CD14-positive monocyte (primary cell): ENCODE data around the gene SLC19A2. TPM values are rescaled to one million over a fixed set of nuclear protein-coding genes. Genes with fewer than 3 reads are reported as not detected.
"Not testable (repeated sequence)": the region's sequence is repeated elsewhere in the genome, so short reads cannot be mapped to it uniquely, and the experiment has no call there.

Experiments used
- DNase-seq, 3 donors: peaks; one replicate each; pipeline ENCODE4 v3.0.0-alpha.2; 2011 to 2022
- H2AFZ ChIP-seq: 2 replicates; pipeline ENCODE4 v1.6.0; 2012; ENCODE audit warnings: mild to moderate bottlenecking, low read depth, low read length, inconsistent platforms; ENCODE audit not compliant: insufficient read depth, poor library complexity, severe bottlenecking
- H3K27ac ChIP-seq, 2 donors: 1 replicate in 1 of 2; 2 replicates in 1 of 2; pipeline ENCODE4 v1.5.1; 2012 to 2013; ENCODE audit warnings: low read length in 2 of 2, control low read depth in 1 of 2, inconsistent platforms in 1 of 2, low read depth in 1 of 2, mild to moderate bottlenecking in 1 of 2
- H3K27me3 ChIP-seq, 2 donors: one replicate each; pipeline versions ENCODE4 v1.6.0 to v1.6.1; 2011 to 2013; ENCODE audit warnings: low read length in 2 of 2; ENCODE audit not compliant: control insufficient read depth in 2 of 2, insufficient read depth in 2 of 2
- H3K36me3 ChIP-seq, 2 donors: replicated peaks in 1 of 2; 1 replicate in 1 of 2; 2 replicates in 1 of 2; pipeline versions ENCODE4 v1.5.1 to v1.6.1; 2012 to 2013; ENCODE audit warnings: low read length in 2 of 2, control low read depth in 1 of 2, inconsistent platforms in 1 of 2, mild to moderate bottlenecking in 1 of 2; ENCODE audit not compliant: insufficient read depth in 2 of 2, control insufficient read depth in 1 of 2
- H3K4me1 ChIP-seq, 2 donors: 1 replicate in 1 of 2; 2 replicates in 1 of 2; pipeline versions ENCODE4 v1.5.1 to v1.6.1; 2012 to 2013; ENCODE audit warnings: low read length in 2 of 2, control low read depth in 1 of 2, inconsistent platforms in 1 of 2, mild to moderate bottlenecking in 1 of 2, moderate library complexity in 1 of 2; ENCODE audit not compliant: insufficient read depth in 2 of 2, control insufficient read depth in 1 of 2
- H3K4me2 ChIP-seq: replicated peaks from 2 replicates; pipeline ENCODE3; 2012; ENCODE audit warnings: low read length, moderate library complexity, mild to moderate bottlenecking; ENCODE audit not compliant: poor library complexity, severe bottlenecking; ENCODE audit errors: extremely low read depth
- H3K4me3 ChIP-seq, 3 experiments: fragments of 200-600 bp in 1 of 3; sonication (generic) in 1 of 3; replicated peaks in 1 of 3; 1 replicate in 2 of 3; 2 replicates in 1 of 3; pipeline ENCODE4 v1.5.1; 2011 to 2013; ENCODE audit warnings: low read length in 3 of 3, mild to moderate bottlenecking in 3 of 3, control low read depth in 2 of 3, low read depth in 2 of 3, inconsistent platforms in 1 of 3, moderate library complexity in 1 of 3
- H3K79me2 ChIP-seq: 2 replicates; pipeline ENCODE4 v1.6.0; 2012; ENCODE audit warnings: mild to moderate bottlenecking, control low read depth, inconsistent platforms, low read length, moderate library complexity; ENCODE audit not compliant: insufficient read depth
- H3K9ac ChIP-seq: 2 replicates; pipeline ENCODE4 v1.6.0; 2017; ENCODE audit warnings: low read length, mild to moderate bottlenecking; ENCODE audit not compliant: insufficient read depth, poor library complexity, severe bottlenecking
- H3K9me3 ChIP-seq, 2 donors: replicated peaks in 1 of 2; 1 replicate in 1 of 2; 2 replicates in 1 of 2; pipeline versions ENCODE4 v1.5.1 to v1.6.1; 2012 to 2013; ENCODE audit warnings: low read length in 2 of 2, control low read depth in 1 of 2; ENCODE audit not compliant: control insufficient read depth in 1 of 2, insufficient read depth in 1 of 2
- H4K20me1 ChIP-seq: 2 replicates; pipeline ENCODE4 v1.6.0; 2012; ENCODE audit warnings: mild to moderate bottlenecking, low read length, control low read depth, moderate library complexity; ENCODE audit not compliant: insufficient read depth
- H3K27ac Mint-ChIP-seq, 7 donors: one replicate each; pipeline ENCODE4 v1.8.0; 2020; ENCODE audit warnings: mild to moderate bottlenecking in 7 of 7, mixed read lengths in 7 of 7, moderate library complexity in 6 of 7, inconsistent platforms in 2 of 7
- H3K27me3 Mint-ChIP-seq, 3 donors: one replicate each; pipeline ENCODE4 v1.8.0; 2021 to 2022; ENCODE audit warnings: low read depth in 3 of 3, mild to moderate bottlenecking in 3 of 3, mixed read lengths in 3 of 3, moderate library complexity in 3 of 3, inconsistent platforms in 1 of 3
- H3K36me3 Mint-ChIP-seq, 2 donors: one replicate each; pipeline ENCODE4 v1.8.0; 2020; ENCODE audit warnings: mixed read lengths in 2 of 2, inconsistent platforms in 1 of 2, mild to moderate bottlenecking in 1 of 2
- H3K4me1 Mint-ChIP-seq: one replicate; pipeline ENCODE4 v1.8.0; 2020; ENCODE audit warnings: mild to moderate bottlenecking, mixed read lengths
- H3K4me3 Mint-ChIP-seq, 2 donors: one replicate each; pipeline ENCODE4 v1.8.0; 2020; ENCODE audit warnings: mild to moderate bottlenecking in 2 of 2, mixed read lengths in 2 of 2, moderate library complexity in 1 of 2
- H3K9me3 Mint-ChIP-seq, 7 donors: one replicate each; pipeline ENCODE4 v1.8.0; 2020 to 2022; ENCODE audit warnings: mixed read lengths in 7 of 7, mild to moderate bottlenecking in 6 of 7, moderate library complexity in 6 of 7, inconsistent platforms in 2 of 7
- CTCF ChIP-seq: fragments of 200-600 bp; IDR thresholded peaks from one replicate; pipeline ENCODE4 v1.8.0; 2022; ENCODE audit warnings: antibody characterized with exemption, mild to moderate bottlenecking
- WGBS: methylation state at CpG from one replicate; pipeline ENCODE4 v1.1.5; 2013; ENCODE audit warnings: missing lambda C conversion rate; ENCODE audit not compliant: insufficient coverage; 5-methylcytosine and 5-hydroxymethylcytosine counted together
- intact Hi-C, 2 donors: fragments of 100-400 bp; cut with micrococcal nuclease; formaldehyde crosslinking; loops; one replicate each; pipeline versions ENCODE4 v1.15.0 to v1.15.1; 2023
- polyA minus RNA-seq: library from RNA; depleted of rRNA, polyadenylated mRNA; stranded (reverse); fragments of >200 nt; gene quantifications from 2 replicates; pipeline ENCODE4 v1.2.3, GENCODE V29; 2012
- polyA plus RNA-seq, 3 donors: library from polyadenylated mRNA; depleted of rRNA in 1 of 3; unstranded in 2 of 3; stranded (reverse) in 1 of 3; fragments of 300-500 nt in 2 of 3; fragments of >200 nt in 1 of 3; fragmentation: Illumina TruSeq in 2 of 3; gene quantifications; 1 replicate in 2 of 3; 2 replicates in 1 of 3; pipeline ENCODE4 v1.2.3, GENCODE V29; 2012 to 2021
- total RNA-seq, 12 experiments: library from RNA in 1 of 12; stranded (reverse) in 1 of 12; fragments of 120-200 nt in 1 of 12; gene quantifications; one replicate each; pipeline ENCODE4 v1.2.4 and lab custom pipeline; 2013 to 2026; ENCODE audit warnings: mixed read lengths in 6 of 12, inconsistent platforms in 1 of 12

SLC19A2 gene
- total RNA-seq (2013), result 3.8 TPM
- 1 to 10 TPM in 1 of 3 donors, under 1 TPM in 2; 0.52 to 3.2 (median 0.81) TPM for polyA plus RNA-seq
- polyA minus RNA-seq, result 4.9 and 6.0 TPM in 2 replicates
- total RNA-seq (lab: John Stamatoyannopoulos, UW), result 27.1 to 71.2 (median 52.3) reads per million in 11 experiments

GRCh38 chr1:169485431-169486280 is at the start of gene SLC19A2:
TSS of gene SLC19A2 (minus strand) at chr1:169485944. CDS start at chr1:169485766, 178 bp downstream.
- H2AFZ ChIP-seq, result peak within 1 kb of the TSS; percentile 77
- H3K36me3 Mint-ChIP-seq, result peaks cover 2 to 5% of the 10 kb centered on the region in 2 donors
- H3K4me1 Mint-ChIP-seq, result peaks cover 37% of the 10 kb centered on the region
- no peak for TF ChIP-seq CTCF
- no peaks in the 10 kb centered on the region for H3K27me3 ChIP-seq
- peaks cover 0 to 2% (median 0%) of the 10 kb centered on the region in 7 donors for H3K9me3 Mint-ChIP-seq
- no peaks in the 10 kb centered on the region for H3K9me3 ChIP-seq
- peak within 1 kb of the TSS; percentile 89 to 97 (median 93) for H3K27ac Mint-ChIP-seq
- peak within 1 kb of the TSS; percentile 56 to 79 (median 70) for H3K4me3 ChIP-seq
- peaks cover 31 to 36% of the 10 kb centered on the region in 2 donors for H3K4me1 ChIP-seq
- peak within 1 kb of the TSS; percentile 95 to 98 for H3K4me3 Mint-ChIP-seq
- H3K4me2 ChIP-seq, result peak within 1 kb of the TSS; percentile 82
- no peaks in the 10 kb centered on the region for H3K36me3 ChIP-seq
- H3K79me2 ChIP-seq, result peaks cover 29% of the 10 kb centered on the region
- H3K27ac ChIP-seq, result peak within 1 kb of the TSS; percentile 83 to 87
- WGBS, result under 1% methylated on average over 85 of the region's 85 CpGs
- intact Hi-C loops, result loop anchor here in 1 of 2 donors (5.0 kb wide), 1 partner anchor 118 kb away; the partner anchor contains the start of genes BLZF1 and NME7
- no peaks in the 10 kb centered on the region for H4K20me1 ChIP-seq
- H3K27me3 Mint-ChIP-seq, result peaks cover 0 to 3% (median 3%) of the 10 kb centered on the region in 3 donors
- peak; percentile 97 to 98 (median 97) for DNase-seq
- H3K9ac ChIP-seq, result peak within 1 kb of the TSS; percentile 90

- DNase-seq, result no peak
- Histone ChIP-seq H3K27me3 (no peaks in the 10 kb centered on the region), H3K4me2 (no peak overlapping the region), H3K79me2 (no peaks in the 10 kb centered on the region), H3K27ac (no peak overlapping the region), H3K9me3 (no peaks in the 10 kb centered on the region), H3K36me3 (peaks cover 26 to 81% of the 10 kb centered on the region in 2 donors), H2AFZ (no peak overlapping the region), H3K4me1 (no peaks in the 10 kb centered on the region), H4K20me1 (no peaks in the 10 kb centered on the region), H3K9ac (no peak overlapping the region), H3K4me3 (no peak overlapping the region)
- H3K27me3 Mint-ChIP-seq, result no peaks in the 10 kb centered on the region
- TF ChIP-seq CTCF, result no peak
- peaks cover 2% of the 10 kb centered on the region for H3K4me1 Mint-ChIP-seq
- no peak overlapping the region for H3K27ac Mint-ChIP-seq
- no CpG with 5 or more reads among the region's 2 CpGs for WGBS
- H3K36me3 Mint-ChIP-seq, result peaks cover 75 to 76% of the 10 kb centered on the region in 2 donors
- intact Hi-C loops, result no loop called here
- peaks cover 0 to 5% (median 0%) of the 10 kb centered on the region in 7 donors for H3K9me3 Mint-ChIP-seq
- H3K4me3 Mint-ChIP-seq, result no peak overlapping the region
Observed at GRCh38 chr1:169534653-169535052, 48.9 kb upstream of the SLC19A2 start.

- WGBS, result 100% methylated on average over 1 of the region's 9 CpGs
- H3K27me3 Mint-ChIP-seq, H3K9me3 Mint-ChIP-seq, H4K20me1 ChIP-seq, H3K4me3 Mint-ChIP-seq, H3K4me1 ChIP-seq, H2AFZ ChIP-seq, H3K27me3 ChIP-seq, H3K4me1 Mint-ChIP-seq, H3K27ac Mint-ChIP-seq, intact Hi-C loops, H3K4me3 ChIP-seq, H3K27ac ChIP-seq, H3K9ac ChIP-seq, H3K9me3 ChIP-seq, H3K4me2 ChIP-seq, H3K79me2 ChIP-seq, DNase-seq: not testable (repeated sequence)
- H3K36me3 Mint-ChIP-seq, result peaks cover 75 to 85% of the 10 kb centered on the region in 2 donors
- H3K36me3 ChIP-seq, result peaks cover 33 to 84% of the 10 kb centered on the region in 2 donors
Observed at GRCh38 chr1:169533528-169534190, 47.9 kb upstream of the SLC19A2 start.
